Measurements from ENCODE around the gene MAST2.

- TF ChIP-seq CTCF (IDR thresholded peaks at IDR 0.05; ENCODE audit: low read depth, low read length) (no peak), POLR2A (IDR thresholded peaks at IDR 0.05; ENCODE audit: extremely low read depth, insufficient read length) (no peak)
Measured at GRCh38 chr1:45960930-45961715, 157.7 kb downstream of the MAST2 start.
